GM12874 (cell line): ENCODE measurements around the gene DEFB114.

Source experiments
- CTCF ChIP-seq: IDR thresholded peaks from 2 replicates; pipeline ENCODE4 v1.5.1; 2011; ENCODE audit warnings: low read depth, mild to moderate bottlenecking, control low read depth, low read length, moderate library complexity; ENCODE audit not compliant: insufficient read depth

Gene DEFB114

DNA sequence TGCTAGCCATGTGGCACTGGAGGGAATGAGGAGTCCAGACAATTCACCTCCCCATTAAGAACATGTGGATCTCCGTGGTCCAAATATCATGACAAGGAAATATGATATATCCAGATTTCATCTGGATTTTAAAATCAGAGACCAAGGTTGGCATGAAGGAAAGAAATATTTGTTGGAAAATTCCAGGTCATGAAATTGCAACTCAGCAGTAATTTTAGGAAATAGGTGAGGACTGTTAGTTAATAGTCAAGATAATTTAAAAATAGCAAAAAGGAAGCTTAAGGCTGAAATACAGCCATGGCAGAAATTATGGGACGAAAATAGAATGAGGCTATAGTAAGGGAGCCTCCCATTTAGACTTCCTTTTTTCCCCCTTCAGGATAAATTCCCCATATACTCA lies 26.9 kb downstream of the DEFB114 start:
- no peak for TF ChIP-seq CTCF

GRCh38 chr6:49935387-49935786 lies 28.6 kb downstream of the DEFB114 start:
- no peak for TF ChIP-seq CTCF

DNA sequence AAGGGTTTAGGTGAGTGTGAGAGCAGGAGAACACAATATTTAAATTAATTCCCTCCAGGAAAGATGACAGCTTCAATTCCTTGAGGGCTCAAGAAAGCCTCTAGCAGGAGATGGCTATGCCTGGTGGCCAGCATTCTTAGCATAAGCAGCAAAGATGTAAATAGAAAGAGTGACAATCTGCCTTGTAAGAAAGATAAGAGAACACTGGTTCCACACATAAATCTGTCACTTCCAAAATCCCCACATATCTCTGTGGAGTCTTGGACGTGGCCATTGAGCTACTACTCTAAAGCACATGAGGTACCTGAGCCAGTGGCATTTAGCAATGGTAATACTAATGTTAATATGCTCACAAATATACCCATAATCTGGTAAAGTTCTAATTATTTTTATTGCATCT lies 29.2 kb downstream of the DEFB114 start:
- no peak for TF ChIP-seq CTCF

GRCh38 chr6:49933526-49933925 lies 30.4 kb downstream of the DEFB114 start:
- TF ChIP-seq CTCF: no peak

DNA sequence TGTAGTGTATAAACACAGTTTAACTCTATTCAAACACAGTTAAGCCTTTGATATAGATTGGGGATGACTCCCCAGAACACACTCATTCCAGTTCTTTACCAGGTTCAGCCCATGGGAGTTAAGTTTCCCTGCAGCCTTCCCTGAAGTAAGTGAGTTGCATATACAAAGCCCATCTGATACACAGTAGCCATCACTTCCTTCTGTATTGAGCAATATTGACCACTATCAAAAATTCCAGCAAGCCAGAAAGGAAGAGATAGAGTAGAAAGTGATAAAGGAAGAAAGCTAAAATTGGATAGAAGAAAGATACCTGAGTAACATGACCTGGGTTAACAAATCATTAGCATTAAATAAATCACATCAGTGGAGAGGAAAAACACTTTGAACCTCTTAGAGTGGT lies 34.6 kb downstream of the DEFB114 start:
- TF ChIP-seq CTCF: no peak

GRCh38 chr6:49923826-49924225 lies 40.1 kb downstream of the DEFB114 start:
- TF ChIP-seq CTCF: no peak

DNA sequence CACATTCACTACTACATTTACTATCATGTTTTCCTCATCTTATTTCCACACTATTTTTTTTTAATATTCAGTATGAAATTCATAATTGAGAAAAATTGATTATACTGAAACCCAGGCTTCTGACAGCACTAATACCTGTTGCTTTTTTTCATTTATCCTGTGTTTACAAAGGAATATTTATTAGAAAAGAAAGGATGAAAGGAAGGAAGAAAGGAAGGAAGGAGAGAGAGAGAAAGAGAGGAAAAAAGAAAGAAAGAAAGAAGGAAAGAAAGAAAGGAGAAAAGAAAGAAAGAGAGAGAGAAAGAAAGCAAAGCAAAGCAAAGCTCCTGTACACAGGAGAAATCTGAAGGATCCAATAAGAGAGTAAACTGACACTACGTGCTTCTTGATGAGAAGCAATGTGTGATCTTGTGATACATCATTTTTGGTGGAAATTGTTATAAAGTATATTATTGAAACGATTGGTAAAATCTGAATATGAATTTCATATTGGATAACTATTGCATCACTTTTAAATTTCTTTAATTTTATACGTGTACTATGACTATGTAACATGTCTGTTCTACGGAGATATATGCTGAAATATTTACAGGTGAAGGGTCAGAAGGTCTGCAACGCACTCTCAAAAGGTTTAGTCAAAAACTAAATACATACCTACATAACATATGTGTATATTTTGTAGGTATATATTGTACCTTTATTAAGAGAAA lies 43.9 kb downstream of the DEFB114 start:
- TF ChIP-seq CTCF: no peak

DNA sequence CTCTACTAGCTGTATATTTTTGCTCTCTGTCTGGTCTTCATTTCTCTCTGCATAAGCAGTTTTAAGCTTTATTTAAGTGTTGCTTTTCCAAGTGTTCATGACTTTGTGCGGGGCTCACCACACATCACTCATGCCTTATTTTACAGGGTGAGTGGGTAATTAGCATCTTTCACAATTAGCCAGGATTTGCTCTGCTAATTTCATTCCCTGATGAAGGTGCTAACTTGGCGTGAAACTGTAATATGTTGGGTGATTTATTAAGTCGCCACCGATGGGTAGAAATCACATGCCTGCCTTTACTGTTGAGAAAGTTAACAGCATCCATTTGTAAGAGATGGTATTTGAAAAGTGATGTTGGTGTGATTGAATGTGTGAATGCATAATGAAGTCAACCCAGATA lies 44.7 kb downstream of the DEFB114 start:
- TF ChIP-seq CTCF: no peak
